Measurements from ENCODE around the gene RPA3. TPM values are rescaled to one million over a fixed set of nuclear protein-coding genes. Genes with fewer than 3 reads are reported as not detected.

RPA3 gene
- polyA plus RNA-seq, 1 experiment = 9.2 TPM

GRCh38 chr7:7742223-7742622 lies 23.8 kb upstream of the RPA3 start:
- CTCF ChIA-PET = no interaction called here
- no peak for DNase-seq (ENCODE audit: low read depth)
- Histone ChIP-seq H3K4me3 (ENCODE audit: low read depth, low read length) (no peak overlapping the region), H3K36me3 (ENCODE audit: control insufficient read depth, insufficient read depth, low read length) (no peaks in the 10 kb centered on the region), H3K27me3 (ENCODE audit: control insufficient read depth, insufficient read depth, low read length) (no peaks in the 10 kb centered on the region)
- no peak for TF ChIP-seq CTCF (IDR thresholded peaks at IDR 0.05; ENCODE audit: insufficient read depth, low read depth, low read length)
- POLR2A ChIA-PET = no interaction called here

GRCh38 chr7:7740037-7740355 lies 21.6 kb upstream of the RPA3 start:
- no peaks in the 10 kb centered on the region for H3K27me3 ChIP-seq (ENCODE audit: control insufficient read depth, insufficient read depth, low read length)
- H3K4me3 ChIP-seq (ENCODE audit: low read depth, low read length) = no peak overlapping the region
- no peak for TF ChIP-seq CTCF (IDR thresholded peaks at IDR 0.05; ENCODE audit: insufficient read depth, low read depth, low read length)
- H3K36me3 ChIP-seq (ENCODE audit: control insufficient read depth, insufficient read depth, low read length) = no peaks in the 10 kb centered on the region
- ChIA-PET POLR2A (no interaction called here), CTCF (no interaction called here)
- DNase-seq (ENCODE audit: low read depth) = no peak

GRCh38 chr7:7739204-7740036 lies 21.0 kb upstream of the RPA3 start:
- no peak for DNase-seq (ENCODE audit: low read depth)
- POLR2A ChIA-PET = no interaction called here
- H3K36me3 ChIP-seq (ENCODE audit: control insufficient read depth, insufficient read depth, low read length) = no peaks in the 10 kb centered on the region
- H3K27me3 ChIP-seq (ENCODE audit: control insufficient read depth, insufficient read depth, low read length) = no peaks in the 10 kb centered on the region
- no peak overlapping the region for H3K4me3 ChIP-seq (ENCODE audit: low read depth, low read length)
- TF ChIP-seq CTCF (IDR thresholded peaks at IDR 0.05; ENCODE audit: insufficient read depth, low read depth, low read length) = no peak
- CTCF ChIA-PET = no interaction called here

GRCh38 chr7:7738622-7739021 lies 20.2 kb upstream of the RPA3 start:
- Histone ChIP-seq H3K36me3 (ENCODE audit: control insufficient read depth, insufficient read depth, low read length) (no peaks in the 10 kb centered on the region), H3K27me3 (ENCODE audit: control insufficient read depth, insufficient read depth, low read length) (no peaks in the 10 kb centered on the region), H3K4me3 (ENCODE audit: low read depth, low read length) (no peak overlapping the region)
- CTCF ChIA-PET = no interaction called here
- TF ChIP-seq CTCF (IDR thresholded peaks at IDR 0.05; ENCODE audit: insufficient read depth, low read depth, low read length) = no peak
- DNase-seq (ENCODE audit: low read depth) = no peak
- POLR2A ChIA-PET = no interaction called here

GRCh38 chr7:7738177-7738576 lies 19.8 kb upstream of the RPA3 start:
- TF ChIP-seq CTCF (IDR thresholded peaks at IDR 0.05; ENCODE audit: insufficient read depth, low read depth, low read length) = no peak
- no peak overlapping the region for H3K4me3 ChIP-seq (ENCODE audit: low read depth, low read length)
- ChIA-PET CTCF (interaction anchor here (1.7 kb wide), 1 partner anchor 452 kb away, joined by 4 read pairs; no protein-coding TSS in a partner anchor), POLR2A (no interaction called here)
- H3K27me3 ChIP-seq (ENCODE audit: control insufficient read depth, insufficient read depth, low read length) = no peaks in the 10 kb centered on the region
- DNase-seq (ENCODE audit: low read depth) = no peak
- no peaks in the 10 kb centered on the region for H3K36me3 ChIP-seq (ENCODE audit: control insufficient read depth, insufficient read depth, low read length)

All from BJ (cell line).